Ascending aorta (tissue), 2 donors: ENCODE data around the gene RASGRF2. TPM values are rescaled to one million over a fixed set of nuclear protein-coding genes. Genes with fewer than 3 reads are reported as not detected.

Source experiments
- DNase-seq, 2 donors: peaks; one replicate each; pipeline ENCODE4 v3.0.0-alpha.2; 2019; ENCODE audit warnings: low spot score in 2 of 2
- H3K27ac ChIP-seq, 2 donors: fragments of 200-600 bp; sonication (generic); one replicate each; pipeline ENCODE4 v1.5.1; 2016 to 2017; ENCODE audit warnings: mild to moderate bottlenecking in 1 of 2
- H3K27me3 ChIP-seq: fragments of 200-600 bp; sonication (generic); one replicate; pipeline ENCODE4 v1.5.1; 2017
- H3K36me3 ChIP-seq, 2 donors: fragments of 200-600 bp; sonication (generic); one replicate each; pipeline ENCODE4 v1.5.1; 2016
- H3K4me1 ChIP-seq, 2 donors: fragments of 200-600 bp; sonication (generic); one replicate each; pipeline ENCODE4 v1.5.1; 2016 to 2017; ENCODE audit warnings: mild to moderate bottlenecking in 1 of 2
- H3K4me3 ChIP-seq, 2 donors: fragments of 200-600 bp; sonication (generic); one replicate each; pipeline ENCODE4 v1.5.1; 2016 to 2017; ENCODE audit warnings: mild to moderate bottlenecking in 1 of 2
- H3K9me3 ChIP-seq, 2 donors: fragments of 200-600 bp; sonication (generic); one replicate each; pipeline ENCODE4 v1.5.1; 2016
- CTCF ChIP-seq, 3 experiments: fragments of 200-600 bp in 2 of 3; fragments of 450-650 bp in 1 of 3; sonication (generic) in 2 of 3; IDR thresholded peaks; one replicate each; pipeline ENCODE4 v1.5.1; 2016 to 2019; ENCODE audit warnings: antibody characterized with exemption in 3 of 3, mild to moderate bottlenecking in 1 of 3, moderate library complexity in 1 of 3
- intact Hi-C: fragments of 100-400 bp; cut with DNase I; formaldehyde crosslinking; loops from one replicate; pipeline ENCODE4 v1.15.1; 2023
- total RNA-seq: library from RNA; depleted of rRNA; stranded (reverse); fragments of >200 nt; gene quantifications from one replicate; pipeline ENCODE4 v1.1.0, GENCODE V29; 2016

The RASGRF2 gene
- total RNA-seq, 1 donor from 2014 or later, result 16.9 TPM

DNA sequence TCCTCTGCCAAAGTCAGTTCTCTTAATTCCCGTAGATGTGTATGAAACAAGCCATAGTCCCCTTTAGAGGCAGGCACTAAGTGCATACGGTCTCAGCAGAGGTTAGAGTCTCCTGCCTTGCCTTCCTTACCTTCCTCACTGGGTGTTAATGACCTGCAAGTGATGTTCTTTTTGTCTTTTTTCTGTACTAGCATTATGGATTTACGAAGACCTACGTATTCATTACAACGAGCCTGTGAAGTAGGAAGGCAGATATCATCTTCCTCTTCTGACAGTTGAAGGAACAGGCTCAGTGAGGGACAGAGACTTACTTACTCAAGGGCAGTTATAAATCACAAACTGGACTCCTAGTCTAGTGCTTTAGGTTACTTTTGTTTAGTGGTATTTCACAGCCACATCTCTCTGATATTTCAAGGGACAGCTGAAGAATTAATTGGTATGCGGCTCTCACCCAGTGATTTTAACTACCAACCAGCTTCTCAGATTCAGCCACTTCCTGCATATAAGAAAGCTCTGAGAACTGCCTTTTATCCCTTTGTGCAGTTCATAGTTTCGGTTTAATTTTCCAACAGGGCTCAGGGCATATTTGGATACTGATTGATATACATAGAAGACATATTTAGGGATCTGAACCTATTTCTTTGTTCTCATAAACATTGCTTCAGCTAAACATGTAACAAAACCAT is 187.9 kb downstream of the RASGRF2 start:
- DNase-seq, result no peak

DNA sequence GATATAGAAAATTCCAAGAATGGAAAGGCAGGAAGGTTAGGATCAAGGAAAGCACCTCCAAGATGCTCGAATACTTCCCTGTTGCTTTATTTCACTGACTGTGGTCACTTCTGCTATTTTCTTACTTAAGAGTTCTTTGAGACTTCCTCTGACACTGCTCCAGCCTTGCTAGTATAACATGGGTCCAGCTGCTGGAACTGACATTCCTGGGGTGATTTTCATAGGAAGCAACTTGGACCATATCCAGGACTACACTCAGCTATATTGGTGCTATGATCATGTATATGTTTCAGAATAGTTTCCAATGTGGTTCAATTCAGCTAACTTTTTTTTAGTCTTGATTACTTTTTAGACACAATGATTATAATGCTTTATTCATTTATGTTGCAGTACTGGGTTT is 191.4 kb downstream of the RASGRF2 start:
- Histone ChIP-seq H3K27ac (no peak overlapping the region), H3K4me3 (no peak overlapping the region), H3K27me3 (no peaks in the 10 kb centered on the region), H3K4me1 (no peaks in the 10 kb centered on the region), H3K9me3 (peaks cover 0 to 3% of the 10 kb centered on the region in 2 donors), H3K36me3 (no peaks in the 10 kb centered on the region)
- intact Hi-C loops, result no loop called here
- TF ChIP-seq CTCF (IDR thresholded peaks at IDR 0.05), result no peak
- DNase-seq, result no peak

More for the DNA sequence above, 187.9 kb downstream of the RASGRF2 start:
- no peak overlapping the region for H3K27ac ChIP-seq
- no peaks in the 10 kb centered on the region for H3K36me3 ChIP-seq
- TF ChIP-seq CTCF (IDR thresholded peaks at IDR 0.05), result no peak
- H3K4me3 ChIP-seq, result no peak overlapping the region
- H3K9me3 ChIP-seq, result no peaks in the 10 kb centered on the region
- no peaks in the 10 kb centered on the region for H3K4me1 ChIP-seq
- intact Hi-C loops, result no loop called here
- H3K27me3 ChIP-seq, result no peaks in the 10 kb centered on the region

DNA sequence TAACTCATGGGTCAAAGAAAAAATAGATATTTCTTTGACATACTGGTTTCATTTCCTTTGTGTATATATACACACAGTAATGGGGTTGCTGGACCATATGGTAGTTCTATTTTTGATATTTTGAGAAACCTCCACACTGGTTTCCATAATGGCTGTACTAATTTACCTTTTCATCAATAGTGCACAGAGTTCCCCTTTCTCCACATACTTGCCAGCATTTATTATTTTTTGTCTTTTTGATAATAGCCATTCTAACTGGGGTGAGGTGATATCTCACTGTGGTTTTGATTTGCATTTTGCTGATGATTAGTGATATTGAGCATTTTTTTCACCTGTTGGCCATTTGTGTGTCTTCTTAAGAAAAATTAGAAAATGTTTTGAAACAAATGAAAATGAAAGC is 194.6 kb downstream of the RASGRF2 start:
- intact Hi-C loops, result no loop called here
- no peaks in the 10 kb centered on the region for H3K4me1 ChIP-seq
- DNase-seq, result no peak
- H3K27me3 ChIP-seq, result no peaks in the 10 kb centered on the region
- no peaks in the 10 kb centered on the region for H3K36me3 ChIP-seq
- no peak overlapping the region for H3K27ac ChIP-seq
- no peak overlapping the region for H3K4me3 ChIP-seq
- TF ChIP-seq CTCF (IDR thresholded peaks at IDR 0.05), result no peak
- peaks cover 0 to 6% of the 10 kb centered on the region in 2 donors for H3K9me3 ChIP-seq

GRCh38 chr5:81156732-81157131 is 196.6 kb downstream of the RASGRF2 start:
- no peak overlapping the region for H3K27ac ChIP-seq
- TF ChIP-seq CTCF (IDR thresholded peaks at IDR 0.05), result no peak
- H3K9me3 ChIP-seq, result peaks cover 0 to 6% of the 10 kb centered on the region in 2 donors
- H3K36me3 ChIP-seq, result no peaks in the 10 kb centered on the region
- H3K4me3 ChIP-seq, result no peak overlapping the region
- H3K4me1 ChIP-seq, result no peaks in the 10 kb centered on the region
- no peak for DNase-seq
- no peaks in the 10 kb centered on the region for H3K27me3 ChIP-seq
- intact Hi-C loops, result no loop called here

DNA sequence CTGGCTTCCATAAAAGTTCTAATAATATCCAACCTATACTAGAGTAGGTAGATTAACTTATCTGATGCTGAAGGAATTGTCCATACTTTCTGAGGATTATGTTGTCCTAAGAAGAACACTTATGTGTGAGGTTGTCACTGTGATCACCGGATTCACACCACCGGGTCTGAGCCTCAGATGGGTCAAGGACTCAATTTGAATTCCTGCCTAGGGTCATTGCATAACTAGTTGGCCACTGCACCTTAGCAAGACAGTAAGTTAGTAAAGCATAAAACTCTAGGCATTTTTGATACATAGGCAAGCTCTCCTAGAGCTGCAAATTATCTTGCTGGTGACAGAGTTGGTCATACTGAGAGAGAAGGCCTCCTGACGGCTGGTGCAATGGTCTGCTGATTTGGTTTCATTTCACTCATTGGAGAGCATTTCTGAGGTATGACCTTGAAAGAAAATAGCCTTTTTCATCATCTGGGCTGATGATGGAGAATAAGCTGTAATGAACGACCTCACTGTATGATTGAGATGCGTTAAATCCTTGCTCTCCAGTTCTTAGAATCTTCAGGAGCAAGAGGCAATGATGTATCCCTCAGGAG is 200.9 kb downstream of the RASGRF2 start:
- intact Hi-C loops, result no loop called here
- Histone ChIP-seq H3K27ac (no peak overlapping the region), H3K27me3 (no peaks in the 10 kb centered on the region), H3K36me3 (no peaks in the 10 kb centered on the region), H3K4me1 (no peaks in the 10 kb centered on the region), H3K9me3 (peaks cover 0 to 6% of the 10 kb centered on the region in 2 donors), H3K4me3 (no peak overlapping the region)
- no peak for DNase-seq
- no peak for TF ChIP-seq CTCF (IDR thresholded peaks at IDR 0.05)
